Smooth muscle cell (in vitro differentiated cells): Measurements from ENCODE around the gene HOXC11. TPM values are rescaled to one million over a fixed set of nuclear protein-coding genes. Genes with fewer than 3 reads are reported as not detected.
A peak's percentile ranks its signal among the peaks of the same experiment; 100 is the strongest.

ENCODE experiments used
- DNase-seq: peaks from one replicate; lab custom pipeline; 2025; ENCODE audit not compliant: unreplicated experiment; lab: John Stamatoyannopoulos, UW
- H2AFZ ChIP-seq: fragments of 200-600 bp; sonication (generic); 2 replicates; pipeline ENCODE4 v1.6.0; 2016; ENCODE audit warnings: antibody characterized with exemption, low read depth, mild to moderate bottlenecking
- H3F3A ChIP-seq: fragments of 200-600 bp; sonication (generic); 2 replicates; pipeline ENCODE4 v1.6.0; 2017; ENCODE audit warnings: antibody characterized with exemption, low read depth
- H3K27ac ChIP-seq: fragments of 200-600 bp; sonication (generic); 2 replicates; pipeline ENCODE4 v1.5.1; 2016; ENCODE audit warnings: low read depth, mild to moderate bottlenecking
- H3K27me3 ChIP-seq: fragments of 200-600 bp; sonication (generic); 2 replicates; pipeline ENCODE4 v1.6.1; 2016; ENCODE audit warnings: low read depth, mild to moderate bottlenecking
- H3K36me3 ChIP-seq: fragments of 200-600 bp; sonication (generic); 2 replicates; pipeline ENCODE4 v1.5.1; 2016; ENCODE audit warnings: low read depth
- H3K4me1 ChIP-seq: fragments of 200-600 bp; sonication (generic); 2 replicates; pipeline ENCODE4 v1.5.1; 2016; ENCODE audit warnings: low read depth
- H3K4me2 ChIP-seq: fragments of 200-600 bp; sonication (generic); 2 replicates; pipeline ENCODE4 v1.6.0; 2016; ENCODE audit warnings: mild to moderate bottlenecking
- H3K4me3 ChIP-seq: fragments of 200-600 bp; sonication (generic); 2 replicates; pipeline ENCODE4 v1.5.1; 2016; ENCODE audit warnings: mild to moderate bottlenecking
- H3K79me2 ChIP-seq: fragments of 200-600 bp; sonication (generic); 2 replicates; pipeline ENCODE4 v1.6.0; 2016; ENCODE audit warnings: low read depth, mild to moderate bottlenecking
- H3K9ac ChIP-seq: fragments of 200-600 bp; sonication (generic); 2 replicates; pipeline ENCODE4 v1.6.0; 2016; ENCODE audit warnings: low read depth
- H3K9me3 ChIP-seq: fragments of 200-600 bp; sonication (generic); replicated peaks from 2 replicates; pipeline ENCODE4 v1.5.1; 2016; ENCODE audit warnings: low read depth
- H4K20me1 ChIP-seq: fragments of 200-600 bp; sonication (generic); 2 replicates; pipeline ENCODE4 v1.6.0; 2016; ENCODE audit warnings: low read depth
- CTCF ChIP-seq: fragments of 200-600 bp; sonication (generic); IDR thresholded peaks from 2 replicates; pipeline ENCODE4 v1.5.1; 2017; ENCODE audit warnings: borderline replicate concordance, mild to moderate bottlenecking, antibody characterized with exemption; ENCODE audit not compliant: insufficient read depth, poor library complexity, severe bottlenecking
- WGBS: methylation state at CpG from one replicate; pipeline ENCODE4 v1.1.7; 2016; ENCODE audit warnings: low lambda C conversion rate; 5-methylcytosine and 5-hydroxymethylcytosine counted together
- polyA plus RNA-seq: library from polyadenylated mRNA; unstranded; fragments of >200 nt; fragmentation: Nextera tagmentation; extraction: Ambion mirVana; gene quantifications from 2 replicates; pipeline ENCODE4 v1.2.1, GENCODE V29; 2016
- total RNA-seq: library from RNA; depleted of rRNA; stranded (reverse); fragments of >200 nt; gene quantifications from 2 replicates; pipeline ENCODE4 v1.2.3, GENCODE V29; 2014

HOXC11 gene
- total and polyA plus RNA-seq, 2 experiments from 2014 or later, result 0.23 to 0.27 TPM

- Histone ChIP-seq H3K27me3 (peaks cover 100% of the 10 kb centered on the region), H3K4me1 (no peaks in the 10 kb centered on the region), H3K4me3 (peak overlapping the region; percentile 30), H3K9ac (no peak overlapping the region), H2AFZ (peak overlapping the region; percentile 68), H3K36me3 (no peaks in the 10 kb centered on the region), H3K27ac (no peak overlapping the region), H3F3A (no peaks in the 10 kb centered on the region), H4K20me1 (no peaks in the 10 kb centered on the region), H3K79me2 (no peaks in the 10 kb centered on the region), H3K4me2 (peak overlapping the region; percentile 63), H3K9me3 (no peaks in the 10 kb centered on the region)
- no peak for DNase-seq
- WGBS, result 4% methylated on average over 36 of the region's 36 CpGs
- no peak for TF ChIP-seq CTCF
These were observed 6.4 kb upstream of the HOXC11 start for GRCh38 chr12:53966385-53967133.

DNA sequence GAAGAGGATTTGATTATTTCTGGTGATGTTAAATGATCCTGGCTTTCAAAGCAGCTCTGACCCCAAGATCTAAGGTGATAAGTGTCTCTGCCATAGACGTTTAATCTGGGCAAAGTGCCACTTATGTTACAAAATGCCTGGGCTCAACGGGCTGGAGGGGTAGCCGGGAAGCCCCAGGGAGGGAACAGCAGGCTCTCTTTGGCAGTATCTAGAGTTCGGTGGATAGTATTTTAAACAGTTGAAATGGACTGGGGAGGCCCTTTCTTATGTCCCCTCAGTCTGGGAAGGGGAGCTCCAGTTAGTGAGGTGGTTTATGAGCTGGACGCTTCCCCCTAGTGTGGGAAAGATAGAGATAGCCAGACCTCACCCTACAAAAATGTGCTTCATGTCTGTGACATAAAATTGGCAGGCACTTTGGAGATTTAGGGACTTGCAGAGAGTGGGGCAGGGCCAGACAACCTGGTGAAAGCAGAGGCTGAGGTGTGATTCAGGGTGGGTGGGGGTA, 5.5 kb upstream of the HOXC11 start:
- H3K4me3 ChIP-seq, result peak overlapping the region; percentile 30
- no peak overlapping the region for H3K27ac ChIP-seq
- WGBS, result 38% methylated on average over 5 of the region's 5 CpGs
- H3K4me2 ChIP-seq, result peak overlapping the region; percentile 63
- no peaks in the 10 kb centered on the region for H3F3A ChIP-seq
- no peaks in the 10 kb centered on the region for H3K9me3 ChIP-seq
- no peak for TF ChIP-seq CTCF
- no peaks in the 10 kb centered on the region for H4K20me1 ChIP-seq
- H2AFZ ChIP-seq, result no peak overlapping the region
- H3K9ac ChIP-seq, result no peak overlapping the region
- no peaks in the 10 kb centered on the region for H3K4me1 ChIP-seq
- no peaks in the 10 kb centered on the region for H3K36me3 ChIP-seq
- DNase-seq, result no peak
- H3K27me3 ChIP-seq, result peaks cover 100% of the 10 kb centered on the region
- H3K79me2 ChIP-seq, result no peaks in the 10 kb centered on the region

- no peak for TF ChIP-seq CTCF
- no peak overlapping the region for H3K4me2 ChIP-seq
- no peaks in the 10 kb centered on the region for H3K9me3 ChIP-seq
These were observed 4.5 kb upstream of the HOXC11 start for GRCh38 chr12:53968214-53969127.

More at GRCh38 chr12:53968214-53969127, 4.5 kb upstream of the HOXC11 start:
- no peak overlapping the region for H2AFZ ChIP-seq
- H3K9ac ChIP-seq, result no peak overlapping the region
- H3K4me3 ChIP-seq, result no peak overlapping the region
- 29% methylated on average over 24 of the region's 24 CpGs for WGBS
- DNase-seq, result no peak
- no peaks in the 10 kb centered on the region for H3F3A ChIP-seq
- no peak overlapping the region for H3K27ac ChIP-seq
- H3K4me1 ChIP-seq, result no peaks in the 10 kb centered on the region
- no peaks in the 10 kb centered on the region for H4K20me1 ChIP-seq
- peaks cover 100% of the 10 kb centered on the region for H3K27me3 ChIP-seq
- H3K36me3 ChIP-seq, result no peaks in the 10 kb centered on the region
- H3K79me2 ChIP-seq, result no peaks in the 10 kb centered on the region
